HG02571 (cell line): ENCODE measurements around the gene KATNB1.
"Not testable (repeated sequence)": the region's sequence is repeated elsewhere in the genome, so short reads cannot be mapped to it uniquely, and the experiment has no call there.

Experiments
- ATAC-seq: cut with Tn5 transposase; IDR thresholded peaks from one replicate; pipeline ENCODE4 v1.9.1; 2021; ENCODE audit warnings: mild to moderate bottlenecking, moderate library complexity; ENCODE audit not compliant: unreplicated experiment

KATNB1 gene

DNA sequence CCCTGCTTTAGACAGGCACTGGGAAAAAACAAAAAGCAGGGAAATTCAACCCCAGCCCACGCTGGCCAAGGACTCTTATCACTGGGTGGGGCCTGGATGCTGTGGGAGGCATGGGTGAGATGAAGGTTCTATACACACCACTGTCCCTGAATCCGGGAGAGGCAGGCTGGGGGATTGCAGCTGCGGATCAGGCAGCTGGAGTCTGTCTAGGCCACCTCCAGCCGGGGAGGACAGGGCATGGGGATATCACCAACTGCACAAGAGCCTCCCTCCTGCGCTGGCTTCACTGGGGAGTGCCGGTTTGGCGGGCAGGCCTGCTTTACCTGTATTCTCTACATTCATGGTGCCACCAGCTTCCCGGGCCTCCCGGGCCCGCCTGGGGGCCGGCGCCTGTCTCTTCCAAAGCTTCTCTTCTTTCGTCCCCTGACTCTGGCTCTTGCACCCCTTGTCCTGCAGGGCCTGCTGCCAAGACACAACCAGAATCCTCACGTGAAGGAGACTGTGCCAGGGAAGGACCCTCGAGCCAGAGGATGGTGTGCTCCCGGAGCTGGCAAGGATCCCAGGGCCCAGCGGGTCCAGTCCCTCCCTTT is 52.8 kb downstream of the KATNB1 start:
- no peak for ATAC-seq

DNA sequence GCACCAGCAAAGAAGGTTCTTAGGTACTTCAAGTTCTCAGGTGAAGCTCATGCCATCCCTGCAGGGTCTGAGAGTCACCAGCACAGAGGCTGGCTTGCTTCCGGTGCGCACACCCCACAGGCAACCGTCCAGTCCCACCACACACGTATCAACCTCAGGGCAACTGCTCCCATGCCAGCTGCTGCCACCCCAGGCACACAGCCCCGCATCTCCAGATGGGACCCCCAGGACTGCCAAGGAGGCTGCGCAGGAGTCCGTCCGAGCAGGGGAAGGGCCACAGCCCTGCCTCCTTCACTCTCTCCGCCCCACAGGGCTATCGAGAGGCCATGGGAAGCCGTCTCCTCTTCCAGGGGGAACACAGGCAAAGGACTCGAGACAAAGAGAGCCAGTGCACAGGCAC is 53.4 kb downstream of the KATNB1 start:
- no peak for ATAC-seq

DNA sequence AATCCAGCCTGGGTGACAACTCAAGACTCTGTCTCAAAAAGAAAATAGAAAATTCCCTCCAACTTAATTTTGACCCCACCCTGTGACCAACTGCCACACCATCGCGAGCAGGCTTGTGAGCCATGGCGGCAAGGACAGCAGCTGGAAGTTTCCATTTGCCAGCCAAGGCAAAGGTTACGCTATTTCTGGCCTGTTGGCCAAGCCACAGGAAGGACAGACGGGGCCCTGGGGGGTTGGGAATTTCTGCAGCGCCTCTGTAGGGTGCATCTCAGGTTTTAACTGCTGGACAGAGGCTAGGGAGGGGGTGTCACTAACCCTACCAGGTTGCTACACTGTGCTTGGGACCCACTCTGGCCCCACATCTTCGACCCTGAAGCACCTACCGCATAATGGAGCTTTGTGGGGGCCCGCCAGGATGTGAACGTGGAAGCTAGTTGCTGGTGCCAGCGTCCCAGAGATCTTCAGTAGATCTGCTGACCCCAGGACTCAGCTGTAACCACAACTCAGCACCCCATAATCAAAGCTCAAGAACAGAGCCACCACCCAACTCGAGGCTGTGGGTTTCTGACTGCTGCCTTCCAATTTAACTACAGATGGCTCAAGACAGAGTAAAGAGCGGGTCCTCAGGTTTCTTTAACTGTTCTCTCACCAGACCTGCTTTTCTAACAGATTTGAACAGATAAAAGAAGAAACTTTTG is 55.8 kb downstream of the KATNB1 start:
- no peak for ATAC-seq

DNA sequence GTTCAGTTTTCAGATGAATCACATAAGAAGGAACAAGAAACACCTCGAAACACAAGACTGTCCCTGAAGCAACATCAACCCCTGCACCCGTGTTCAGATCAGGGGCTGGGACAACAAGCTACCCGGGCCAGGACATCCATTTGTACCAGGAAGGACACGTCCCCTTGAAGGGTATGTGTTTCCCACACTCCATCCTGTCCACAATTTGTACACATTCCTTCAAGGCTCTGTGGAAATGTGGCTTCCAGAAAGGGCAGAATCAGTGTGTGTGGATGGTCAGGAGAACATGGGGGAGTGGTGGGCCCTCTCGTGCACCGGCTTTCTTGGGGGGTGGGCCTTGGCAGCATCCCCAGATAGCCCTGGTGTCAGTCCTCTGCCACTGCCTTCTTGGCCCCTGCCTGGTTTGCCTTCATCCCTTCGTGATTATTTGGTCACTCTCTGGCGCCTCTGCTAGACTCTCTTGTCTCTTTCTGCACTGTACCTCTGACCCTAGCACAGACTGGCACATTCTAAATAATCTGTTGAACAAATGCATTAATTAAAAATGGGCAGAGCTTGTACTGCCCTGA is 56.4 kb downstream of the KATNB1 start:
- no peak for ATAC-seq

DNA sequence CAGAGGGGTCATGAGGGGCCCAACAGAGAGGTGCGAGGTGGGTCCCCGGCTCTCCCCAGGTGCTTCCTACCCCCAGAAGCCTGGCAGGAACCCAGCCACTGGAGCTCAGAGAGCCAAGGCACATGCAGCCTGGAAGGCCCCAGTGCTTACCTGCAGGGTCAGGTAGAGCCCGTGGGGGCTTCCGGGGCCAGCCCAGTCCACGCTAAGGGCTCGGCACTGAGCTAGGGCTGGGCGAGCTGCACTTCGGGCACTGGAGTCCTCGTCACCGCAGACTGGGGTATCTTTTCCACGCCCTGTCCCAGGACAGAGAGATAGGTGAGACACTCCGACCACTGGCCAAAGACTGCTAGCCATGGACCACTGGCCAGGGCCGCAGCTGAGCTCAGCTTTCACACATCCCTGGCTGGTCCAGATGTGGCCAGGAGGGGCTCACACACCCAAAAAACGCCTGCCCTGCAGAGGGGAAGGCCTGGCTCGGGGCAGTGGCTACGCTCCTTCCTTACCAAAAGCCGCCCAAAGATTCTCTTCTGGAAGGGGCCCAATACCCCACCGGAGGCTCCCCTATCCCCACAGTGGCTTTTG is 59.4 kb downstream of the KATNB1 start:
- ATAC-seq: no peak

DNA sequence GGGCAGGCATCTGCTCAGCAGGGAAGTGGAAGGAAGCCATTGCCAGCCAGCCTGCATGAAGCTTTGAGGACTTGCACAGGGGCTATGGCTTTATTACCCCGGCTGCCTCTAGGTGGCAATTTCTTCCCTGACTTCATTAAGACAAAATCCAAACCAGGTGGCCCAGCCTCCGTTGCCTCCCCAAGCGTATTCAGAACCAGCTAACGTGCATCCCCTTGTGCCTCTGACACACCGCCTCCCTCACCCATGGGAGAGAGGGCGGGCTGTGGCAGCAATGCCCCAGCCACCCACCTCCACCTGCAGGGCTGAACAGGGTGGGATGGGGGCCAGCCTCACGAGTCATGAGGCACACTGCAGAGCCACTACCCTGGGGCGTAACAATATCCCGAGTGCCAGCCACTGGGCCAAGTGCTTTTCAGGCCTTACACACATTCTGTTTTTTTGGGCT is 59.9 kb downstream of the KATNB1 start:
- ATAC-seq: no peak

DNA sequence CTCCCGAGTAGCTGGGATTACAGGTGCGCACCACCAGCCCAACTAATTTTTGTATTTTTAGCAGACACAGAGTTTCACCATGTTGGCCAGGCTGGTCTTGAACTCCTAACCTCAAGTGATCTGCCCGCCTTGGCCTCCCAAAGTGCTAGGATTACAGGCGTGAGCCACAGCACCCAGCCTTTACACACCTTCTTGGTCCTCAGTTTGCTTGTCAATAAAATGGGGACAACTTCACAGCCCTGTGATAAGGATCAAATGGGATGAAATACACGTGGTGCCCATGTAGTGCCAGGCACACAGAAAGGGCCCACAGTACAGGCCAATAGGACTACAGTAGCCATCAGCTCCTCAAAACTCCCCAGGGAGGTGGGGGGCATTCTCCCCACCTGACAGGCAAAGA is 60.4 kb downstream of the KATNB1 start:
- ATAC-seq: not testable (repeated sequence)

DNA sequence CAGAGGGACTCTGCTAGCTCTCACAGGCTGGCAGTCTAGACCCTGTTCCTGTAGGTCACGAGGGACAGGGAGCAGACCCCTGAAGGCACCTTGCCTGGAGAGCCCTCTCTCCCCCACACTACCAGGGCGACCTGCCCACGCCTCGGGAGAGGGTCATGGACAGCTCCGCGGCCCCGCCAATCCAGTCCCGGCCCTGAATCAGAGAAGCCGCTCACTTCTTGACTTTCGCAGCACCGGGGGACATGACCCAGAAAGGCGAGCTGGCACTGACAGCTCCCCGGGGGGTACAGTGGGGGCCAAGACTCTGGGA is 61.6 kb downstream of the KATNB1 start:
- no peak for ATAC-seq

DNA sequence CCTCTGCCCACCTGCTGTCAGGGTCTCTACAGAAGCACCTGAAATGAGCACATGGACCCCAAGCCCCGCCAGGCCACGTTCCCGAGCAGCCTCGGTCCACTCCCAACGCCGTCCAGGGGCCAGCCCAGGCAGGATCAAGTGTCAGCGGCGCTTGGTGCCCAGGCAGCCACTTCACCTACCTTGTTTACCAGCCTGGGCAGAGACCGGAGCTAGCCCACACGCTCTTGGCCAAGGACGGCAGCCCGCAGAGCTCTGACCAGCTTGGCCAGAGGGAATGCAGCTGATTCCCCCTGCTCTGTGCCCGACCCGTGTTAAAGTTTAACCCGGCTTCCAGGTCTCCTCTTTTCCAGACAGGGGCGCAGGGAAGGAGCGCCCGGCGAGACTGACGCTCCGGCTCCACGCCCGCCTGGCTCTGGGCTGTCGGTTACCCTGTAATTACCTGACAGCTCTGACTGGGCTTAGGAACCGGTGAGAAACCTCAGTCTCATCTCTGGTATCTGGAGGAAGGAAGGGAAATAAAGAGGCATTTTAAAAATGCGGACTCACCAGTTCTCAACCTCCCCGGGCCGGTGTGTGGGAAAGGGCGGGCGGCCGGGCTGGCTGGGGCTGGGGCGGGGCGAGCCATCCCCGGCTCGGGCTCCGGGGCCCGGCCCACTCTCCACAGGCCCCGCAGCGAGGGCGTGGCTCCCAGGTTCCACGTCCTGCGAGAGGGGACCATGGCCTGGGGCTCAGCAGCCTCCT is 62.1 kb downstream of the KATNB1 start:
- no peak for ATAC-seq

DNA sequence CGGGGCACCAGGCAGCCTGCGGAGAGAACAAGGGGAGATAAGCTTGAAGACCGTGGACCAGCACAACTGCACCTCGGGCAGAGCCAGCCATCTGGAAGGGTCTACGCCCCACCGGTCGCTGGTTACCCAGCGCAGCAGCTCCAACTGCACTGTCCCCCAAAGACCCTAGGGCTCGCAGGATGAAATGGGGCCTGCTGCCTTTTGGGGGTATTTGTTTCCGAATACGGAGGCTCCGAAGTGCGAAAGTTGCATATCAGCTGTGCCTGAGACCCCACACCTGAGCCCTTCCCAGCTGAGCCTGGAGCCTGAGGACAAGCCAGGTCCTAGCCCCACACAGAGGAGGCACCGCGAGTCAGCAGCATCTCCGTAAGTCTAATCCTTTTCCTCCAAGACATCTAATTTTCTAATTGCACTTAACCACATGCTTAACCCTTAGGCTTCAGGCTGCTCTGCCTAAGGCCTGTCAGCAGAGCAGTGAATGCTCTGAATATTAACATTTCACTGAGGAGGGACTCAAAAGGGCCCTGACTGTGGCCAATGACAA is 62.8 kb downstream of the KATNB1 start:
- ATAC-seq: no peak

DNA sequence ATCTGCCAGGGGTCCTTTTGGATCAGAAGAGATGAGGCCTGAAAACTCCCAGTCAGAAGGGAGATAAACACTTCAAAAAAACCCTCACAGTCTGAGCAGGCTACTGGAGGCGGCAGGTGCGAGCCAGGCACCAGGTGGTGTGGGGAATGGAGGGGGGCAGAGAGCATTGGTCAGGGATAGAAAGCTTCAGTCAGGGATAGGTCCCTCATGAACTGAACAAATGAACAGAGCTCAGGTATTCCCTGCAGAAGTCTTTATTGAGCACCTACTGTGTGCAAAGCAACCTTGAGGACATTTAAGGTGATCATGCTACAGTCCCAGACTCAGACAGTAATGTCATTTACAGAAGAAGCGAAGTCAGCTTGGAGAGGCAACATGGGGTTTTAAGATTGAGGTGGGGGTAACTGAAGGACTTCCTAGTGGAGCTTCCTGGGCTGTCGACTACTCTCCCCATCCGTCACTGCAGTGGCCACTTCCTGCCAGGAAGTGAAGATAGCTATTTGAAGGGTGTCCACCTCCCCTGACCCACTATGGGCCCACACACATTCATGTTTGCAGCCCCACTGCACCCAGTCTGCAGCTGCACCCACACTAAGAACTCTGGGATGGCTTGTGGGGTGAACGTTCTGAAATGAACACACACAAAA is 63.5 kb downstream of the KATNB1 start:
- ATAC-seq: no peak

DNA sequence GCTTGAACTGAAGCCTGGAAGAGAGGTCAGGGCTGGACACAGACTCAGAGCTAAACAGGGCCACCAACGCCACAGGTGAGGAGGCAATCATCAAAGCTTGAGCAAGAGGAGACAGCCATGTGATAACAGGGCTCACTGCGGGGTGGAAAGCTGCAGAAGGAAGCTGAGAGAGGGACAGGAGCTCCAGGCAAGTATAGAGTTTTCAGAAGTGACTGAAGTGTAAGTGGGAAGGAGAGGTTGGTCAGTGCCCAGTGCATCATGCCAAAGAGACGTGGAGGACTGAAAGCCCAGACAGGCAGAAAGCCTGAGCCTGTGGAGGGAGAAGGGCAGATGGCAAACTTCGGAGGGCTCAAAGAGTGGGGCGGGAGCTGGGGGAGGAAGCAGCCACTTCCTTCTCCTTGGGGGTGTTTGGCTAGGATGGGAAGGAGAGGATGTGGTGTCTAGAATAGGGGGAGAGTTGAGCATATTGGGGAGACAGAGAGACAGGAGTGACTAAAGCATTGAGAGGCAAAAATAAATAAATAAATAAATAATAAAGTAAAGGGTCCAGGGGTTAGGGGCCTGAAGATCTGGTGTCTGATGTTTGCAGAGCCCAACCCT is 64.1 kb downstream of the KATNB1 start:
- ATAC-seq: no peak

DNA sequence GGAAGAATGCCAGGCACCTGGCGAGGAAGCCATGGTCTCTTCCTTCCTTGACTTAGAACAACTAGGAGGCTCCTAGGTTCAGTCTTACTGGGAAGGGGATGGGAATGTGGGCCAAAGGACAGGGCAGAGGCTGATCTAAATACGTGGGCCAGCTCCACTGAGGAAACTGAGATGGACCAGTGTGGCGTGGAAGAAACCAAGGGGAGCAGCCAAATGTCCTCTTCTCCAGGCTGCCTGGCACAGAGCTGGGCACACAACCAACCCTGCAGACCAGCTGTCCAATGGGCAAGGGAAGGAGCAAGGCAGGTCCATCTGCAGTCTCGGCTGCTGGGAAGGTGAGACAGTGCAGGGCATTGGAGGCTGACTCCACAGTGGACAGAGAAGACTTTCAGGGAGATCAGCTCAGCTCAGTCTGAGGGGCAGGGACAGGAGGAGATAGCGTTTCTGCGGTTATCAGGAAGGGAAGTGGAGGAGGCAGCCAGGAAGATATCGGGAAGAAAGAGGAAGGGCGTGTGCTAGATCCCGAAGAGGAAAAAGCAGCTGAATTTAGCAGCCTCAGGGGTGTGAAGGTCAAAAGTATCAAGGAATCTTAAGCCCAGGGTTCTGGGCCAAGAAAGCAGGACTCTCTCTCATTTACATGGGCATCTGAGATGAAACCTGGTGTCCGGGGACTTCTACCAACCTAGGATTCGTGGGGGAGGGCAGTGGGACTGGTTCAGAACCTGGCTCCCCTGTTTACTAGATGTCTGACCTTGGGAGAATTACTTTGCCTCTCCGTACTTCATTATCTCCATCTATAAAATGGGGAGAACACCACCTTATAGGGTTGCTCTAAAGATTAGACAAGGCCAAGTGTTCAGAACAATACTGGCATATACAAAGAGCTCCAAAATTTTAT is 64.9 kb downstream of the KATNB1 start:
- no peak for ATAC-seq

DNA sequence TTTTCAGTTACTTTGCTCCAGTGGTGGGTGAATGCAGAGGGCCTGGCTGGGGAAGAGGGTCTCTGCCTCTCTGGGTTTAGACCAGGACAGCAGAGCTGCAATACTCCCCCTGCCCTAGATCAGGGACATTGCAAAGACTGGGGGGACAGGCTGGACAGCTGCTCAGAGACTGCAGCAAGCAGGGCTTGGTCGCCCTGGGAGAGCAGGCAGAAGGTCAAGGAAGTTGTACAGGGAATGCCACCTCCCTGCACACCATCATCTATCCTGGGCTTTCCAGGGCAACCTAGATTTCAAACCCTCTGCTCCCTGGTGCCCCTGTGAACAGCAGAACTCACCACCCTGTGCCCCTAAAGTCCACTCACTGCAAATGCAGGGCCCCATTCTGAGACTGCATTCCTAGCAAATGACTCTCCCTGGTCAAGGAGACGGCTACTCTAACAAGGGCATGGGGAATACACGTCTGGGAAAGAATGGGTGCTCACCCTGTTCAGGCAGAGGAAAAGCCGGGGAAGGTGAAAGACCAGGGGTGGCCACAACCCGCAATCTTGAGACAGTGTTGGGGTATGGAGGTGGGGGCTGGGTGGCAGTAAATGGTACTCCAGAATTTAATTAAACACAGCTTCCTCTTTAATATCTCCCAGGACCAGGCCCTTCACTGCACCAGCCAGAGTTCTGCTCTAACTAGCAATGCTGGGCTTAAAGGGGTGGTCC is 65.7 kb downstream of the KATNB1 start:
- no peak for ATAC-seq

DNA sequence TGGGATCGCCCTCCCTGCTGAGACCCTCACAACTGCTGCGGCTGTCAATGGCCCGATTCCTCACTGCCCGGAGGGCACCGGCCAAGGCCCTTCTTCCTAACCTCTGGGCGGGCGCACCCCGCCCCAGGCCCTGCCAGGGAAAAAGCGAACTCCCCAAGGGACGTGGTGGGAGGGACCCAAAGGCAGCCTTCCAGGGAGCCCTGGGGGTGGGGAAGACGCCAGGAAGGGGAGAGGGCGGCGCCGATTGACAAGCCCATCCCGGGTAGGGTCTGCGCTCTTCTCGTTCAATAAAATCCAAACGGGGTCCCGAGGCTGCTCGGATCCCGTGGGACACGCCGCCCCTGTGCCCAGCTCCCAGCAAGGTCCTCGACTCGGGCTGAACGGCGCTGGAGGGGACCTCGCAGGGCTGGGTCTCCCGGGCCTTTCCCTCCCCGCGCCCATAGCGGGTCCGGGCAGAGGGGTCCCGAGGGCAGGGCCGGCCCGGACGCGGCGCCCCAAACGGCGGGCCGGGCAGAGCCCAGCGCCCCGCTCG is 66.3 kb downstream of the KATNB1 start:
- no peak for ATAC-seq

DNA sequence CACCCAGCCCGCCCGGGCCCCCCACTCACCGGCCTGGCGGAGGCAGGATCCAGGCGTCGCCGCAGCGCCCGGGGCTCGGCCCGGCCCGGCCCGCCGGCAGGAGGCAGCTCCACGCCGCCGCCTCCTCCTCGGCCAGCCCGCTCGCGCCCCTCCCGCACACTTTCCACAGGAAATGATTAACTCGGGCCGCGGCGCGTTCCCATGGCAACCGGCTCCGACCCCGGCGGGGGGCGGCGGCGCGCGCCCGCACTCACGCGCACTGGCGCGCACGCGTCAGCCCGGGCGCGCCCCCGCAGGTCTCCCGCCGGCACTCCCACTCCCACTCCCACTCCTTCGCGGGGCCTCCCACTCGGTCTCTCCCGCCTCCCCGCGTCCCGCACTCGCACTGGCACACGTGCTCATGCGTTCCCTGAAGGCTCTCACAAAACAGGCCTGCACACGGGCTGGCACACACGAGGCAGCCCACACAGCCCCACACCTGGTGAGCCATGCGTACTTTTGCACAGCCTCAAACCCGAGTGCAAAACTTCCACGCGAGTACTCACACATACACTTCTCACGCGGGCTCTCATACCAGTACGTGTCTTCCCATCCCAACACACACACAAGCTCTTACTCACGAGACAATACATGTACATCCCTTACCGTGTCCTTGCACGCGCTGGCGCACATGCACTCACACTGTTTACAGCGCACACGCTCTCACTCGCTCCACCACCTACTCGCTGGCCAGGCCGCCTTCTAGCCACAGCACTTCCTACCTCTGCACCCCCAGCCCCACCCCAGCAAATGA is 67.0 kb downstream of the KATNB1 start, which contains the start of gene KIFC3:
TSS of gene KIFC3 (minus strand) at position 151 of the 793 bp plus-strand sequence. CDS start 4,248 bp downstream, outside the sequence.
- no peak for ATAC-seq

DNA sequence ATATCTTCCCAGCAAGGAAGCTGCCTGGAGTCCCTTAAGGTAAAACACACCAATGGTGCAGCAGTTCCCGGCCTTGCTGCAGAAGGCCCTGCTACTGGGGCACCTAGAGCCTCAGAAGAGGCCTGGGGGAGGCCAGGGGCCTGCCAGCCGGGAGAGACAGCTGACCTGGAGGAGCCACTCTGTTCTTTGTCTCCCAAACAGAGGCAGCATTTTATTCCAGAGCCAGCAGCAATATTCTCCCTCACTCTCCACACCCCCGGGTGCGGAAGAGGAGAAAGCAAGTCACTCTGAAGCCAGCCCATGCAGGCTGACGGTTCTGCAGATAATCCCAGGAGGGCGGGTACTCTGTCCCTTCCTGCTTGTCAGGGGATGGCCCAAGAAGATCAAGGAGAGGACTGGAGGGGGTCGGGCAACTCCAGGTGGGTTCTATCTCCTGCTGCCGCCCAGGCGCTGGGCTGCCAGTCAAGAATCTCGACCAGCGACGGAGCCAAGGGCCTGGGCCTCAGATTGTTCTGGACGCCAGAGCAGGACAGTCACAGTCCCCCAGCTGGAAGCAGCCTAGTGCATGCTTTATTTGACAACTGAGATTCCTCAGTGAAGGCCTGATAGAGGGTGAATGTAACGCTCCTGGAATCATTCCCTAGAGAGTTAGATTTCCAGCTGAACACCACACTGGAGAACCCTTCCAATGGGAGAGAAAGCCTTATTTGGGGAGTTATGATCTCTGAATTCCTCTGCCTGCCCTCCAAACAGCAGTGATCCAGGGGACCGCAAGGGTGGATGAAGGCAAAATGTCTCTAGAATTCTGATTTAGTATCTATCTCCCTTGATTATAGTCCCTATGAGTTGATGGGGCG is 67.8 kb downstream of the KATNB1 start:
- ATAC-seq: no peak
